Activated naive CD8-positive, alpha-beta T cell treated with anti-CD3 and anti-CD28 coated beads for 36 hours (primary cell): ENCODE measurements around the gene SYT1. TPM values are rescaled to one million over a fixed set of nuclear protein-coding genes. Genes with fewer than 3 reads are reported as not detected.

Source experiments
- DNase-seq: peaks from one replicate; pipeline ENCODE4 v3.0.0; 2021
- H3K27ac Mint-ChIP-seq: one replicate; pipeline ENCODE4 v1.8.0; 2022; ENCODE audit warnings: mild to moderate bottlenecking, moderate library complexity, mixed read lengths
- H3K27me3 Mint-ChIP-seq: one replicate; pipeline ENCODE4 v1.8.0; 2022; ENCODE audit warnings: mild to moderate bottlenecking, mixed read lengths
- H3K36me3 Mint-ChIP-seq: one replicate; pipeline ENCODE4 v1.8.0; 2021; ENCODE audit warnings: mild to moderate bottlenecking, mixed read lengths
- H3K4me1 Mint-ChIP-seq: one replicate; pipeline ENCODE4 v1.8.0; 2021; ENCODE audit warnings: mixed read lengths
- H3K4me3 Mint-ChIP-seq: one replicate; pipeline ENCODE4 v1.8.0; 2022; ENCODE audit warnings: mild to moderate bottlenecking, moderate library complexity, mixed read lengths
- H3K9me3 Mint-ChIP-seq: one replicate; pipeline ENCODE4 v1.8.0; 2022; ENCODE audit warnings: mixed read lengths
- total RNA-seq, 2 experiments: library from RNA; stranded (reverse); gene quantifications; one replicate each; pipeline ENCODE4 v1.2.3, GENCODE V29; 2021

Gene SYT1
- total RNA-seq, 2 experiments from 2014 or later = not detected

DNA sequence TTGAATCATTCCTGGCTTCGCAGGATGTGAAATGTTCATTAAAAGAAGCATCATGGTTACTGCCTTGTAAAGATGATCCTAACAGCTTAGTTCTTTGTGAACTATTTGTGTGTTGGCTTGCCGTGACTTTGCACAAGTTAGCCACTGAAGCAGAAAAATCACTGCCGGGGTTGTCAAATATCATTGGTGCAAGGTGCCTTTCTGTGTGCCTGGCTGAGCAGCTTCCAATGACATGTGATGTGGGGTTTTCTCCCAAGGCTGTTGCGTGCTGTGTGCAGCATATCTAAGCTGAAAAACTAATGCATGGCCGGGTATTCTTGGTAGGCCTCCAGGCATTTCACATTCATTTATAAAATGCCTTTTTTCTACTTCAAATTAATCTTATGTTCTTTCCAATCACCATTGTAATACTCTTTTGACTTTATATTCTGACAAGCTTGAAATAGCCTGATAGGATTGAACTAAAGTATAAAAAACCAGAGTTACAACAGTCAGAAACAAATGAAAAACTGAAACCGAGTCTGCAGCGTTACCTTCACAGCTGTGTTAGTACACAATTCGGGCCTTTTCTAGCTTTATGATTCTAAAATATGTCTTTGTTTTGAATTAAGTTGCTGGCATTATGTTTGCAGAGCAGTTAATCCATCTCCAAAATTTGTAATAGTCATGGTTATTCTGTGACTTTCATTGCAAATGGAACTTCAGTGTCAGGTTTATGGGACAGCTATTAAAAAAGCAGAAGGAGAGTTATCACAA is 222.1 kb downstream of the SYT1 start:
- H3K4me3 Mint-ChIP-seq = no peak overlapping the region
- H3K36me3 Mint-ChIP-seq = no peaks in the 10 kb centered on the region
- no peaks in the 10 kb centered on the region for H3K9me3 Mint-ChIP-seq
- H3K4me1 Mint-ChIP-seq = no peaks in the 10 kb centered on the region
- H3K27me3 Mint-ChIP-seq = no peaks in the 10 kb centered on the region
- no peak for DNase-seq
- no peak overlapping the region for H3K27ac Mint-ChIP-seq

DNA sequence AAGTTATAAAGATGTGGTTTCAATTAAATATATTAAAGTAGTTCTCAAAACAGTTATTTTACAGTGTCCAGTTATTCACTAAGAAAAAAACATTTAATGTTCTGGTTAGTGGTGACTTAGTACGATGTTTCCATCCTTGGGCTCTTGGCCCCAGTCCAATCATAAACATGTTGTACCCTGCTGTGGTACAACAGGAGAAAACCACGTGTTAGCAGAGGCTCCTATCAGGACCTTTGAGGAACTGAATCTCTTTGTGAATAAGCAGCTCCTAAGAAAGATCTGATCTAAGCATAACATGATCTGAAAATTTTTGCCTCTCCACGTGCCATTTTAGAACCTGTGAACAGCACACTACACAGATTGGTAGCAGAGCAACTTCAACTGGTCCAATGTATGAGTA is 234.0 kb downstream of the SYT1 start:
- Mint-ChIP-seq H3K4me3 (no peak overlapping the region), H3K4me1 (no peaks in the 10 kb centered on the region), H3K9me3 (no peaks in the 10 kb centered on the region), H3K27ac (no peak overlapping the region), H3K36me3 (no peaks in the 10 kb centered on the region), H3K27me3 (no peaks in the 10 kb centered on the region)
- DNase-seq = no peak

DNA sequence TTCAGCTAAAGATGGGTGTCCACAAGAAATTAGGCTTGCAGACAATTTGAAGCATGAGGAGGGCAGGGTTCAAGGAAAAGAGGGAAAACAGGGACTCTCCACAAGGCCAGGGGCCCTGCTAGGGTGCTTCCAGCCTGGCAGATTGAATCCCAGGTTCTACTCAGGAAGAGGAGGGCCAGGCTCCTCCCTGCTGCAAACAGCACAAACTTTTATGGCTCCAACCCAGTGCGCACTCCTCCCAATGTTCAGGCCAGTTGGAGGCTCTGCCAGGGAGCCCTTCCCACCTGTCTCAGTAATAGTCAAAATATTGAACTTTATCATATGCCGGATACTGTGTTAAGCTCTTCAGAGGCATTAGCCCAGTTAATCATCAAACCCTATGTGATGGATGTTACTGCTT is 244.4 kb downstream of the SYT1 start:
- Mint-ChIP-seq H3K9me3 (no peaks in the 10 kb centered on the region), H3K27ac (no peak overlapping the region), H3K36me3 (no peaks in the 10 kb centered on the region), H3K27me3 (no peaks in the 10 kb centered on the region), H3K4me1 (no peaks in the 10 kb centered on the region), H3K4me3 (no peak overlapping the region)
- DNase-seq = no peak

DNA sequence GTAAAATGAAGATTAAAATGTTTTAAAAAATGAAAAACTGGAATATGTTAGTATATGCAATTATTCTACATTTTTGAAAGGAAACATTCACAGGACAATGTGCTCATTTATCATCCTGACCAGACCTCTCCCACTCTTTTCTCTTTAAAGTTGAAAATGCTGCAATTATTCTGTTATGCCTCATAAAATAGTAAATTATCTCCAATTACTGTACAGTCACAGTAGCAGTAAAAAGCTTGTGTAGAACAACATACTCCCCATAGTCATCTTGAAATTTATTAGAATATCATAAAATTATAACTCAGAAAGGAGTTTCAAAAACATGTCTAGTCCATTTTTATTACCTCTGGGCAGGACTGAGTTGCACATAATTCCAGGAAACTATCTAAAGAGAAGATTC is 250.3 kb downstream of the SYT1 start:
- Mint-ChIP-seq H3K9me3 (no peaks in the 10 kb centered on the region), H3K27ac (no peak overlapping the region), H3K27me3 (no peaks in the 10 kb centered on the region), H3K4me1 (no peaks in the 10 kb centered on the region), H3K36me3 (no peaks in the 10 kb centered on the region), H3K4me3 (no peak overlapping the region)
- DNase-seq = no peak

DNA sequence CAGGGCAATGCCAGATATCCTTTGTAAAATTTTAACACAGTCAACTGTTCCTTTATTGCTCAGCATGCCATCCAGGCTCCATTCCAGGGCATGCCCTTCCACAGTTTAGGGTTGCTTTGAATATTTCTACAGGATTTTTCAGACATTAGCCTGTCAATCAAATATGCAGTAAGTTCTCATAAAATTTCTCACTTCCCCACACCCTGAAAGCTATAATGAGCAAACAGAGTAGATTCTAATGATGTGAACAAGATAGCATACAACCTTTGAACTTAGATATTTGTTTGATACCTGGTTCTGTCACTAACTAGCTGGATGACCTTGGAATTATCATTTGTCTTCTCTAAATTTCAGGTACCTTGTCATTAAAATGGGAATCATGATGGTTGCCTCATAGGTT is 251.2 kb downstream of the SYT1 start:
- Mint-ChIP-seq H3K4me3 (no peak overlapping the region), H3K9me3 (no peaks in the 10 kb centered on the region), H3K4me1 (no peaks in the 10 kb centered on the region), H3K27ac (no peak overlapping the region), H3K27me3 (no peaks in the 10 kb centered on the region), H3K36me3 (no peaks in the 10 kb centered on the region)
- DNase-seq = no peak

DNA sequence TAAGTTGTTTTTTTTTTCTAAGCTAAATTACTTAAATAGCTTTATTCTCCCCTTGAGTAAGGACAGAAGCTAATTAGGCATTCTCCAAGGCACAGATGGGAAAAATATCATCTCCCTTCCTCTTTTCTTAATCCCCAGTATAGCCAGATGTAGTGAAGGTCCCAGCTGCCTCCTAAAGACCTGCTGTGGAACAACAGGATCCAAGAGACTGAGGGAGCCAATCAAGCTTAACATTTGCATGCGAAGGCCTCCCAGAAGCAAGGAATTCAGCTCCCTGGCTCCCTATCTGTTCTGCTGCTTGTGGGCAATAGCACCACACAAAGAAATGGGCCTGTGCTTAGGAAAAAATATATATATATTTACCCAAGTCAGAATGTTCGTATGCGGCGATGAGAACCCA is 255.2 kb downstream of the SYT1 start:
- no peaks in the 10 kb centered on the region for H3K9me3 Mint-ChIP-seq
- no peak overlapping the region for H3K4me3 Mint-ChIP-seq
- no peak for DNase-seq
- no peaks in the 10 kb centered on the region for H3K27me3 Mint-ChIP-seq
- H3K4me1 Mint-ChIP-seq = no peaks in the 10 kb centered on the region
- H3K27ac Mint-ChIP-seq = no peak overlapping the region
- H3K36me3 Mint-ChIP-seq = no peaks in the 10 kb centered on the region

DNA sequence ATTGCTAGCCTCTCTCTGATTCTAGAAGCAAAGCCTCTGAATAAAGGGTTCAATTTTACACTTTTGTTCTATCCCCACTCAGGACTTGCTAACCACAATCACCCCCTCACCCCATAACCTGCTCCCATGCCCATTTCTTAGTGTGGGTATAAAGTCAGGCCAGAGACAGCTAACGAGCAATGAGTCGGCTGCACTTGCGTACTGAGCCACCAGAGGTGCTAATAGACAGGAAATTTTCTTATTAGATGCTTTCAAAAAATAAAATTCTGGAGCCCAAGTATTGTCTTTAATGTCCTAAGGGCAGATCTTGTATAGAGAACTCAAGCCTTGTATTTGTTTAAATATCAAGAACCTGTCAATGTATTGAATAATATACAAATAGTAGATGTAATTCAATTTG is 256.9 kb downstream of the SYT1 start:
- Mint-ChIP-seq H3K27me3 (no peaks in the 10 kb centered on the region), H3K4me1 (no peaks in the 10 kb centered on the region), H3K4me3 (no peak overlapping the region), H3K9me3 (no peaks in the 10 kb centered on the region), H3K27ac (no peak overlapping the region), H3K36me3 (no peaks in the 10 kb centered on the region)
- no peak for DNase-seq

DNA sequence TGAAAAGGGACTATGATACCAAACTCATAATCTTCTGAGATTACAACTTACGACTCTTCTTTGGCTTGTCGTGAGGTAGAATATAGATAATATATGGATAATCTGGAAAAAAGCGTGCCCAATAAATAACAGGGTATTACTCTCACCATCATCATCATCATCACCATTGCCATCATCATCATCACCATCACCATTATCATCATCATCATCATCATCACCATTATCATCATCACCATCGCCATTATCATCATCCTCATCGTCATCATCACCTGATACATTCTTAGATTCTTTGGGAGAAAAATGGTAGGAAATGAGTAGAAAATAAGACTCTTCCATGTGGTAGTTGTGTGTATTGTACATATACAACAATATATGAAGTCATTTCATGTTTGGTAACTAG is 259.8 kb downstream of the SYT1 start:
- no peaks in the 10 kb centered on the region for H3K36me3 Mint-ChIP-seq
- no peaks in the 10 kb centered on the region for H3K27me3 Mint-ChIP-seq
- H3K9me3 Mint-ChIP-seq = no peaks in the 10 kb centered on the region
- no peaks in the 10 kb centered on the region for H3K4me1 Mint-ChIP-seq
- no peak overlapping the region for H3K4me3 Mint-ChIP-seq
- DNase-seq = no peak
- H3K27ac Mint-ChIP-seq = no peak overlapping the region

DNA sequence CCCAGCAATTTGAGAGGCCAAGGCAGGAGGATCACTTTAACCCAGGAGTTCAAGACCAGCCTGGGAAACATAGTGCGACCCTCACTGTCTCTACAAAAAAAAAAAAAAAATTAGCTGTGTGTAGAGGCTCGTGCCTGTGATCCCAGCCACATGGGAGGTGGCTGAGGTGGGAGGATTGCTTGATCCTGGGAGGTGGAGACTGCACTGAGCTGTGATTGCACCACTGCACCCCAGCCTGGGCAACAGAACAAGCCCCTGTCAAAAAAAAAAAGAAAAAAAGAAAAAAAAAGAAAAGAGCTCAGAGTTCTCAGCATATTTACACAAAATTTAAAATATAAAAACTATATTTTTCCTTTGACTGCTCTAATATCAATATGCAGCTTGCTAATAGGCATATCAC is 260.8 kb downstream of the SYT1 start:
- Mint-ChIP-seq H3K4me1 (no peaks in the 10 kb centered on the region), H3K27me3 (no peaks in the 10 kb centered on the region), H3K9me3 (no peaks in the 10 kb centered on the region), H3K36me3 (no peaks in the 10 kb centered on the region), H3K4me3 (no peak overlapping the region), H3K27ac (no peak overlapping the region)
- no peak for DNase-seq

DNA sequence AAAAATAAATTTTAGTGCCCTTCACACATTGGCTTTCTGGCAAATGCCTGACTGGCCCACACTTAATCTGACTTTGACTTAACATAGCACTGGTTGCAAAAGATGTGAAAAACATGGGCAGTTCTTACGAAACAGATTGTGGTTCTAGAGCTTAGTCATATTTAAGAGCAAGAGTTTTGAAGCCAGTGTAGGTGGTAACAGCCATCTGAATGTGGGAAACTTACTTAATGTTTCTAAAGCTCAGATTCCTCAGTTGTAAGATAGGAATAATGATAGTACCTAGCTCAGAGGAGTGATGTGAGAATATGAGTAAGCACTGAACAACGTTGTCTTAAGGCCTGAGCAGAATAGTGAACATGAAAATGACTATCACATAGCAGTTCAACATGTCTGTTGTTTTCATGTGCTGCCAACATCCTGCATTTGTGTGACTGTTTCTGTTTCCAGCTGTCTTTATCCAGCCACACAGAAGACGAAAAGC is 262.7 kb downstream of the SYT1 start:
- H3K9me3 Mint-ChIP-seq = peaks cover 2% of the 10 kb centered on the region
- no peaks in the 10 kb centered on the region for H3K27me3 Mint-ChIP-seq
- no peaks in the 10 kb centered on the region for H3K4me1 Mint-ChIP-seq
- H3K36me3 Mint-ChIP-seq = no peaks in the 10 kb centered on the region
- DNase-seq = no peak
- no peak overlapping the region for H3K4me3 Mint-ChIP-seq
- no peak overlapping the region for H3K27ac Mint-ChIP-seq

DNA sequence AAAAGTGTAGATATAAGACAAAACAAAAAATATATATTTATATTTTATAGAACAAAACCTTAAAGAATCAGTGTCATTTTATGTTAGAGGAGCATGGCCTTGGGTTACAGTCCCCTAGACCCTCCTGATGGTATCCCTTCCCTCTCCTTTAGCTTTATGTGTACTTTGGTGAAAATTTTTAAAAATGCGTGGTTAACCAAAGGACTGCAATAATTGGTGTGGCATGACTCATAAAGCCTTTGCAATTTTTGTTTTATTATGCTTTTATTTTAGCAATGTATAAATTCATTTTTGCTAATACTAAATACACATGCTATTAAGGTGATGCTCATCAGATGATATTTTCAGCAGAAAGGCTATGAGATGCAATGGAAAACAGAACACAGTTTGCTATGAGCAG is 264.4 kb downstream of the SYT1 start:
- Mint-ChIP-seq H3K4me1 (no peaks in the 10 kb centered on the region), H3K4me3 (no peak overlapping the region), H3K27ac (no peak overlapping the region), H3K9me3 (peaks cover 2% of the 10 kb centered on the region), H3K27me3 (no peaks in the 10 kb centered on the region), H3K36me3 (no peaks in the 10 kb centered on the region)
- DNase-seq = no peak

DNA sequence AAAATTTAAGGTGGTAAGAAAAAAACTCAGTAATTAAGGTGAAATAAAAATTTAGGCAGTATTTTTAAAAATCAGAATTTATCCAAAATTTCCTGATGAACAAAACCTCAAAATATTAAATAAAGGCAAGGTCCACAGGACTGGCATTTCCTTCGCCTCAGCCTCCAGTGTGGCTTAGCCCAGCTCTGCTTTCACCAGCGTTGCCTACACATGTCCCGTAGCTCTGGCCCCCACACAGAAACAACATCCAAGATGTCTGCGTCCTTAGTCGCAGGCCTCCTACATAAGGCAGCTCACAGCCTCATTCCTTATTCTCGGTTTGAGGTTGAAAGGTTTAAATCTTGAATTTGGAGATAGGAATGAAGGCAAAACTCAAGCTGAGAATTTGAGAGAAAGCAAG is 274.3 kb downstream of the SYT1 start:
- Mint-ChIP-seq H3K4me1 (no peaks in the 10 kb centered on the region), H3K27me3 (no peaks in the 10 kb centered on the region), H3K9me3 (no peaks in the 10 kb centered on the region), H3K4me3 (no peak overlapping the region), H3K36me3 (no peaks in the 10 kb centered on the region), H3K27ac (no peak overlapping the region)
- no peak for DNase-seq

DNA sequence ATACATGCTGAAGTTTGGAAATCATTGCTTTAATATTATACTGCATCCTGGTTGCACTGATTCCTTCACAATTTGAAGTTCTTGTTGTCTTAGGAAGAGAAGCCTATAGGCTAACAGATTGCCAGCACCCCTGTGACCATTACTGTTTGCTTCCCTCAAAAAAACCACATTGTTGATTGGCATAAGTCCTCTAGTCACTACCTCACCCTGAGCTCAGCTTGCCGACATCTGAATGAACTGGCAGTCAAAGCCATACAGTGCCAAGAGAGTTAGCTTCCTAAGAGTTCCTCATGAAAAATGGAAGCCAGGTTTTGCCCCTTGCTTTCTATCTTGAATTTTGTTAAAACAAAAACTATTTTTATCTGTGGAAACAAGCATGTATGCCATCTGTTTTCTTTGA is 276.1 kb downstream of the SYT1 start:
- Mint-ChIP-seq H3K27ac (no peak overlapping the region), H3K36me3 (no peaks in the 10 kb centered on the region), H3K9me3 (no peaks in the 10 kb centered on the region), H3K4me1 (no peaks in the 10 kb centered on the region), H3K27me3 (no peaks in the 10 kb centered on the region), H3K4me3 (no peak overlapping the region)
- DNase-seq = no peak

DNA sequence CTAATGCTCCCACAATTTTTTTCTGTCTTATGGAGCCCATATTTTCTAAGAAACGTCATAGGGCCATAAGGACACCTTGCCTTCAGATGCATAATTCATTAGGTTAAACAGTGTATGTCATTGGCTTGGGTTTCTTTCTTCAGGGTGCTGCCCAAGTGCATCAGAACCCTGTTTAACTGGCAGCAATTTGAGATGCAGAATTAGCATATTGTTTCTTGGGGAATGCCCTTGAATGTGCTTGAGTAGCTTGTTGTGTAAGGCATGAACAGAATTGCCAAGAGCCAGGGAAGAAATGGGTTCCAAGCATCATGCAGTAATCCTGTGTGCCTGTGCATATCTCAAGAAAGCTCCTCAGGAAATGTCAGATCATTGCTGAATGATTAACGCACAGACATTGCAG is 277.2 kb downstream of the SYT1 start:
- Mint-ChIP-seq H3K4me3 (no peak overlapping the region), H3K4me1 (no peaks in the 10 kb centered on the region), H3K27me3 (no peaks in the 10 kb centered on the region), H3K36me3 (no peaks in the 10 kb centered on the region), H3K9me3 (no peaks in the 10 kb centered on the region), H3K27ac (no peak overlapping the region)
- no peak for DNase-seq

DNA sequence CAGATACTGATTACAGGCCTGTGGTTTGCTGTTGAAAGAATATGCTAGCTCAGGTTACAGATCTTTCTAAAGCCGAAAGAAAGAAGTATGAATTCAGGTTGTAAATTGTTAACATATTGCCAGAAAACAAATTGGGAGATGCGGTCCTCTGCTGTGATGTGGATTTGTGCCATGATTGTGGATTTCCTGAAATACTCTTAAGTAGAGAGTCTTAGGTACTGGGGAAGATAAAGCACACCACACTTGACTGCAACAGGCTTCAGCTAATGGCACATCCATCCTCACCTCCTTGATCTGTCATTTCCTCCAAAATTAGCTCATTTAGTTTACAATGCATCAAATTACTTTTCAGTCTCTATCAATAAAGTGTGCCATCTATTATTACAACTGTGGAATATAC is 279.2 kb downstream of the SYT1 start:
- DNase-seq = no peak
- Mint-ChIP-seq H3K36me3 (no peaks in the 10 kb centered on the region), H3K27ac (no peak overlapping the region), H3K9me3 (no peaks in the 10 kb centered on the region), H3K4me3 (no peak overlapping the region), H3K27me3 (no peaks in the 10 kb centered on the region), H3K4me1 (no peaks in the 10 kb centered on the region)

DNA sequence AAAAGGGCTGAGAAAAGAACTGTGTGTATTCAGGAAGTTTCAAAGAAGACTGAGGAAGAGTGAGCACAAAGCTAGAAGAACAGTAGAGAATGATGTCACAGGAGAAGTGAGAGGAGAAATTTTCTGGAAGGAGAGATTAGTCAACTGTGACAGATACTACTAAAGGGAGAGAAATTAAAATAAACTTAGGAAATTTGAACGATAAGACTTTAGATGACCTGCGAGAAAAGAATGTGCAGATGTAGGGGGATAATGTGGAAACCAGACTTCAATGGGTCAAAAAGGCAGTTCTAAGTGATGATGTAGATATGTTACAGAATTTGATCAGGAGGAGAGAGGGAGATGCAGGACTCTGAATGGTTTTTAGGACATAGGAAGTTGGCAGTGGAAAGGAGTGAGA is 287.4 kb downstream of the SYT1 start:
- no peak for DNase-seq
- Mint-ChIP-seq H3K27ac (no peak overlapping the region), H3K27me3 (no peaks in the 10 kb centered on the region), H3K4me1 (no peaks in the 10 kb centered on the region), H3K4me3 (no peak overlapping the region), H3K36me3 (no peaks in the 10 kb centered on the region), H3K9me3 (no peaks in the 10 kb centered on the region)
